ENCODE data around the gene ISM1.

ISM1 gene

GRCh38 chr20:13245250-13245723 lies 24.2 kb downstream of the ISM1 start:
- DNase-seq (ENCODE audit: low read depth) = no peak
- H3K4me3 ChIP-seq (ENCODE audit: low read length) = no peak overlapping the region
- TF ChIP-seq, protein P1, sequence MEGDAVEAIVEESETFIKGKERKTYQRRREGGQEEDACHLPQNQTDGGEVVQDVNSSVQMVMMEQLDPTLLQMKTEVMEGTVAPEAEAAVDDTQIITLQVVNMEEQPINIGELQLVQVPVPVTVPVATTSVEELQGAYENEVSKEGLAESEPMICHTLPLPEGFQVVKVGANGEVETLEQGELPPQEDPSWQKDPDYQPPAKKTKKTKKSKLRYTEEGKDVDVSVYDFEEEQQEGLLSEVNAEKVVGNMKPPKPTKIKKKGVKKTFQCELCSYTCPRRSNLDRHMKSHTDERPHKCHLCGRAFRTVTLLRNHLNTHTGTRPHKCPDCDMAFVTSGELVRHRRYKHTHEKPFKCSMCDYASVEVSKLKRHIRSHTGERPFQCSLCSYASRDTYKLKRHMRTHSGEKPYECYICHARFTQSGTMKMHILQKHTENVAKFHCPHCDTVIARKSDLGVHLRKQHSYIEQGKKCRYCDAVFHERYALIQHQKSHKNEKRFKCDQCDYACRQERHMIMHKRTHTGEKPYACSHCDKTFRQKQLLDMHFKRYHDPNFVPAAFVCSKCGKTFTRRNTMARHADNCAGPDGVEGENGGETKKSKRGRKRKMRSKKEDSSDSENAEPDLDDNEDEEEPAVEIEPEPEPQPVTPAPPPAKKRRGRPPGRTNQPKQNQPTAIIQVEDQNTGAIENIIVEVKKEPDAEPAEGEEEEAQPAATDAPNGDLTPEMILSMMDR (conservative IDR thresholded peaks at IDR 0.05; ENCODE audit: low read depth, low read length) = no peak

DNA sequence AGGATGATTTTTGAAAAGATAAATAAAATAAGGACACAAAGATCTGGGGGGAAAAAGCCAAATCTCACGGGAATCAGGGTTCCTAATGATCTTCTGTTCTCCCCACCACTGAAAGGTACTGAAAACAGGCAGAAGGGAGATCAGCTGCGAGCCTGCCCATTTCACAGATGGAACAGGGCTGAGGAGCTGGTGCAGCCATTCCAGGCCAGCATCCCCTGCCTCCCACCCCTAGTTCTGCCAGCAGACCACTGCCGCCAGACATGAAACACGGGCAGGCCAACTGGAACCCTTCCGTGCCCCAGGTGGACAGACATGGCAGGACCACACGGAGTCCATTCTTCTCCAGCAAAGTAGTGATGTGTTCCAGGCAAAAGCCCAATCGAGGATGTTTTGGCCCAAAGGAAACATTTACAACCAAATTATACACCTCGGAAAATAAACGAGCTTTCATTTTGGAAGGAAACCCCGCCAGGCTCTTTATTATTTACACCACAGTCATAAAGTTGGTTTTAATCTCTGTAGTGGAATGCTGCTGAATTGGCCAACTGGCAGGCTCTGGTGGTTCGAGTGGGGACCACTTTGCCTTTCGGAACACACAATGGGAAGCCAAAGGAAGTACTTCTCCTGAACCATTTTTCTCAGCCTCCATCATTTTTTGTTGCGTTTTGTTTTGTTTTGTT lies 28.2 kb downstream of the ISM1 start:
- no peak for DNase-seq (ENCODE audit: low read depth)
- H3K4me3 ChIP-seq (ENCODE audit: low read length) = no peak overlapping the region
- TF ChIP-seq, protein P1 (conservative IDR thresholded peaks at IDR 0.05; ENCODE audit: low read depth, low read length) = no peak

DNA sequence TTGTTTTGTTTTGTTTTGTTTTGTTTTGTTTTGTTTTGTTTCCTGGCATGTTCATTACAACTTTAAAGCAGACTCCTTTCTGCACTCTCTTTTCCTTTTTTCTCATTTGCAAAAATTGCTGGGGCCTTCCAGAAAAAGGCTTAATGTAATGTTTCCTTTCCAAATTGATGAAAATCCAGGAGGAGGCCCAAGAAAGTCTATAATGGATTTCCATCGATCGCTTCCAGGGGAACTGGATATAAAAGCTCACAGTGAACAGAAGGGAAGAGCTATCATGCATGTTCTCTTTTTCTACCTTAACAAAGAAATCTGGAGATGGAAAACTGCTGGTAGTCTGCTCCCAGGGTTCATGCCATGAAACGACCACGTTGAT lies 28.7 kb downstream of the ISM1 start:
- no peak for DNase-seq (ENCODE audit: low read depth)
- TF ChIP-seq, protein P1 (conservative IDR thresholded peaks at IDR 0.05; ENCODE audit: low read depth, low read length) = no peak
- no peak overlapping the region for H3K4me3 ChIP-seq (ENCODE audit: low read length)

GRCh38 chr20:13250251-13250650 lies 29.2 kb downstream of the ISM1 start:
- TF ChIP-seq, protein P1 (conservative IDR thresholded peaks at IDR 0.05; ENCODE audit: low read depth, low read length) = no peak
- no peak for DNase-seq (ENCODE audit: low read depth)
- no peak overlapping the region for H3K4me3 ChIP-seq (ENCODE audit: low read length)

GRCh38 chr20:13251106-13251903 lies 30.2 kb downstream of the ISM1 start:
- TF ChIP-seq, protein P1 (conservative IDR thresholded peaks at IDR 0.05; ENCODE audit: low read depth, low read length) = no peak
- H3K4me3 ChIP-seq (ENCODE audit: low read length) = no peak overlapping the region
- no peak for DNase-seq (ENCODE audit: low read depth)

GRCh38 chr20:13251904-13252297 lies 30.8 kb downstream of the ISM1 start:
- H3K4me3 ChIP-seq (ENCODE audit: low read length) = no peak overlapping the region
- DNase-seq (ENCODE audit: low read depth) = no peak
- TF ChIP-seq, protein P1 (conservative IDR thresholded peaks at IDR 0.05; ENCODE audit: low read depth, low read length) = no peak

Data from retinal pigment epithelial cell (primary cell).